ENCODE data around the gene GM2A. TPM values are rescaled to one million over a fixed set of nuclear protein-coding genes. Genes with fewer than 3 reads are reported as not detected.

The GM2A gene
- 15.0 TPM for polyA plus RNA-seq (2013, experiment 1 of 2)
- polyA plus RNA-seq (2013, experiment 2 of 2), result 15.6 TPM

GRCh38 chr5:151252762-151253604 lies at the start of gene GM2A:
TSS of gene GM2A (plus strand) at chr5:151253185. CDS start at chr5:151253217, 32 bp downstream.
- Histone ChIP-seq H2BK15ac (ENCODE audit: low read length) (no peak within 1 kb of the TSS), H3K4me3 (ENCODE audit: low read length in 2 of 2) (peak within 1 kb of the TSS; percentile 77 to 80), H3K4me2 (ENCODE audit: insufficient read depth, low read length, poor library complexity, severe bottlenecking) (peak within 1 kb of the TSS; percentile 53), H3K27ac (replicated peaks; ENCODE audit: low read length) (no peak within 1 kb of the TSS), H2BK12ac (ENCODE audit: low read length) (no peak within 1 kb of the TSS), H3K27me3 (ENCODE audit: control insufficient read depth in 3 of 3, insufficient read depth in 3 of 3, low read depth in 1 of 3, low read length in 3 of 3) (peaks cover 0 to 11% (median 0%) of the 10 kb centered on the region in 3 experiments), H4K91ac (ENCODE audit: low read depth, low read length, poor library complexity) (no peak within 1 kb of the TSS), H3K23ac (ENCODE audit: low read depth, low read length, poor library complexity) (peak within 1 kb of the TSS; percentile 49), H3K9me3 (replicated peaks in 1 of 2; ENCODE audit: control insufficient read depth in 2 of 2, insufficient read depth in 1 of 2, low read depth in 1 of 2, low read length in 2 of 2) (no peaks in the 10 kb centered on the region), H2BK5ac (ENCODE audit: low read length) (no peak within 1 kb of the TSS), H3K79me1 (ENCODE audit: low read depth, low read length) (peaks cover 2% of the 10 kb centered on the region), H3K4ac (ENCODE audit: low read length) (no peak within 1 kb of the TSS), H3K14ac (ENCODE audit: low read length) (no peak within 1 kb of the TSS), H2AK5ac (ENCODE audit: low read depth, low read length) (no peak within 1 kb of the TSS), H2AFZ (ENCODE audit: low read length) (peak within 1 kb of the TSS; percentile 97), H3K4me1 (ENCODE audit: control insufficient read depth in 2 of 2, insufficient read depth in 1 of 2, low read depth in 1 of 2, low read length in 2 of 2) (peaks cover 0 to 4% of the 10 kb centered on the region in 2 donors), H3K9ac (ENCODE audit: low read depth, low read length, poor library complexity) (peak within 1 kb of the TSS; percentile 24), H4K8ac (ENCODE audit: low read depth, low read length) (no peak within 1 kb of the TSS), H3K18ac (ENCODE audit: low read length) (peak within 1 kb of the TSS; percentile 73), H3K36me3 (replicated peaks in 1 of 2; ENCODE audit: control insufficient read depth in 2 of 2, insufficient read depth in 2 of 2, low read length in 2 of 2) (no peaks in the 10 kb centered on the region), H2BK120ac (ENCODE audit: low read depth, low read length) (no peak within 1 kb of the TSS)
- WGBS, 2 donors (ENCODE audit: extremely low coverage in 2 of 2, insufficient read length in 2 of 2, insufficient replicate concordance in 1 of 2), result no CpG with 5 or more reads among the region's 52 CpGs
- DNase-seq (ENCODE audit: low spot score), result peak; percentile 98

GRCh38 chr5:151204051-151204450 lies 48.9 kb upstream of the GM2A start:
- H2BK12ac ChIP-seq (ENCODE audit: low read length), result no peak overlapping the region
- H3K9me3 ChIP-seq (replicated peaks in 1 of 2; ENCODE audit: control insufficient read depth in 2 of 2, insufficient read depth in 1 of 2, low read depth in 1 of 2, low read length in 2 of 2), result no peaks in the 10 kb centered on the region
- H3K4me2 ChIP-seq (ENCODE audit: insufficient read depth, low read length, poor library complexity, severe bottlenecking), result no peak overlapping the region
- H2AK5ac ChIP-seq (ENCODE audit: low read depth, low read length), result no peak overlapping the region
- H3K27me3 ChIP-seq (ENCODE audit: control insufficient read depth in 3 of 3, insufficient read depth in 3 of 3, low read depth in 1 of 3, low read length in 3 of 3), result no peaks in the 10 kb centered on the region
- H3K23ac ChIP-seq (ENCODE audit: low read depth, low read length, poor library complexity), result no peak overlapping the region
- no peak for DNase-seq (ENCODE audit: low spot score)
- no peak overlapping the region for H2BK15ac ChIP-seq (ENCODE audit: low read length)
- H3K4me3 ChIP-seq (ENCODE audit: low read length in 2 of 2), result no peak overlapping the region
- H3K18ac ChIP-seq (ENCODE audit: low read length), result no peak overlapping the region
- H3K4me1 ChIP-seq (ENCODE audit: control insufficient read depth in 2 of 2, insufficient read depth in 1 of 2, low read depth in 1 of 2, low read length in 2 of 2), result no peaks in the 10 kb centered on the region
- no peak overlapping the region for H3K9ac ChIP-seq (ENCODE audit: low read depth, low read length, poor library complexity)
- no peak overlapping the region for H3K27ac ChIP-seq (replicated peaks; ENCODE audit: low read length)
- no peak overlapping the region for H4K91ac ChIP-seq (ENCODE audit: low read depth, low read length, poor library complexity)
- no peak overlapping the region for H2BK5ac ChIP-seq (ENCODE audit: low read length)
- H3K36me3 ChIP-seq (replicated peaks in 1 of 2; ENCODE audit: control insufficient read depth in 2 of 2, insufficient read depth in 2 of 2, low read length in 2 of 2), result no peaks in the 10 kb centered on the region
- no peak overlapping the region for H4K8ac ChIP-seq (ENCODE audit: low read depth, low read length)
- no peak overlapping the region for H2BK120ac ChIP-seq (ENCODE audit: low read depth, low read length)
- no peak overlapping the region for H3K4ac ChIP-seq (ENCODE audit: low read length)
- no peak overlapping the region for H3K14ac ChIP-seq (ENCODE audit: low read length)
- H2AFZ ChIP-seq (ENCODE audit: low read length), result no peak overlapping the region
- no peaks in the 10 kb centered on the region for H3K79me1 ChIP-seq (ENCODE audit: low read depth, low read length)
- no CpG with 5 or more reads among the region's 5 CpGs for WGBS, 2 donors (ENCODE audit: extremely low coverage in 2 of 2, insufficient read length in 2 of 2, insufficient replicate concordance in 1 of 2)

GRCh38 chr5:151205411-151205810 lies 47.6 kb upstream of the GM2A start:
- Histone ChIP-seq H2AK5ac (ENCODE audit: low read depth, low read length) (no peak overlapping the region), H3K4me3 (ENCODE audit: low read length in 2 of 2) (no peak overlapping the region), H3K18ac (ENCODE audit: low read length) (no peak overlapping the region), H2BK15ac (ENCODE audit: low read length) (no peak overlapping the region), H3K4ac (ENCODE audit: low read length) (no peak overlapping the region), H2AFZ (ENCODE audit: low read length) (no peak overlapping the region), H2BK12ac (ENCODE audit: low read length) (no peak overlapping the region), H3K9ac (ENCODE audit: low read depth, low read length, poor library complexity) (no peak overlapping the region), H3K79me1 (ENCODE audit: low read depth, low read length) (no peaks in the 10 kb centered on the region), H4K8ac (ENCODE audit: low read depth, low read length) (no peak overlapping the region), H3K4me2 (ENCODE audit: insufficient read depth, low read length, poor library complexity, severe bottlenecking) (no peak overlapping the region), H3K4me1 (ENCODE audit: control insufficient read depth in 2 of 2, insufficient read depth in 1 of 2, low read depth in 1 of 2, low read length in 2 of 2) (no peaks in the 10 kb centered on the region), H2BK120ac (ENCODE audit: low read depth, low read length) (no peak overlapping the region), H3K36me3 (replicated peaks in 1 of 2; ENCODE audit: control insufficient read depth in 2 of 2, insufficient read depth in 2 of 2, low read length in 2 of 2) (no peaks in the 10 kb centered on the region), H3K14ac (ENCODE audit: low read length) (no peak overlapping the region), H3K27me3 (ENCODE audit: control insufficient read depth in 3 of 3, insufficient read depth in 3 of 3, low read depth in 1 of 3, low read length in 3 of 3) (no peaks in the 10 kb centered on the region), H3K27ac (replicated peaks; ENCODE audit: low read length) (no peak overlapping the region), H3K9me3 (replicated peaks in 1 of 2; ENCODE audit: control insufficient read depth in 2 of 2, insufficient read depth in 1 of 2, low read depth in 1 of 2, low read length in 2 of 2) (no peaks in the 10 kb centered on the region), H4K91ac (ENCODE audit: low read depth, low read length, poor library complexity) (no peak overlapping the region), H3K23ac (ENCODE audit: low read depth, low read length, poor library complexity) (no peak overlapping the region), H2BK5ac (ENCODE audit: low read length) (no peak overlapping the region)
- no CpG with 5 or more reads among the region's 10 CpGs for WGBS, 2 donors (ENCODE audit: extremely low coverage in 2 of 2, insufficient read length in 2 of 2, insufficient replicate concordance in 1 of 2)
- no peak for DNase-seq (ENCODE audit: low spot score)

DNA sequence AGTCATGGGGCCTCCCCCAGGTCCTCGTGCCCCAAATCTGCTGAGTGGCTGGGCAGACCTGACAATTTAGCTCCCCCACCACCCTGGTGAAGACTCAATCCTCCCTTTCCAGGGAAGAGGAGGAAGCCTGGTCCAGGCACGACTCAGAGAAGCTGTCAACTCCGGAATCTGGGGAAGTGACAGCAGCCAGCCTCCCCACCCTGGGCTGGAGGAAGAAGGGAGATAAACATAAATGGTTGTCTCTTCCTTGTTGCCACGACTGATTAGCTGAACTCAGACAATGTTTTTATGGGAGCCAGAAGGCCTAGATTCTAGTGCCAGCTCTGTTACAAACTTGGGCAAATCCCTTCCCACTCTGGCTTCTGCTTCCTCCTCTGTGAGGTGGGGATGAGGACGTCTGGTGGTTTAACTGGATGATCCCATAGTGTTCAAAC lies 44.5 kb upstream of the GM2A start:
- Histone ChIP-seq H2BK5ac (ENCODE audit: low read length) (no peak overlapping the region), H3K36me3 (replicated peaks in 1 of 2; ENCODE audit: control insufficient read depth in 2 of 2, insufficient read depth in 2 of 2, low read length in 2 of 2) (no peaks in the 10 kb centered on the region), H2BK15ac (ENCODE audit: low read length) (no peak overlapping the region), H3K4me1 (ENCODE audit: control insufficient read depth in 2 of 2, insufficient read depth in 1 of 2, low read depth in 1 of 2, low read length in 2 of 2) (no peaks in the 10 kb centered on the region), H3K9ac (ENCODE audit: low read depth, low read length, poor library complexity) (no peak overlapping the region), H3K27me3 (ENCODE audit: control insufficient read depth in 3 of 3, insufficient read depth in 3 of 3, low read depth in 1 of 3, low read length in 3 of 3) (no peaks in the 10 kb centered on the region), H3K4me3 (ENCODE audit: low read length in 2 of 2) (no peak overlapping the region), H3K18ac (ENCODE audit: low read length) (no peak overlapping the region), H3K23ac (ENCODE audit: low read depth, low read length, poor library complexity) (no peak overlapping the region), H2BK12ac (ENCODE audit: low read length) (no peak overlapping the region), H3K14ac (ENCODE audit: low read length) (no peak overlapping the region), H4K8ac (ENCODE audit: low read depth, low read length) (no peak overlapping the region), H3K4ac (ENCODE audit: low read length) (no peak overlapping the region), H2AK5ac (ENCODE audit: low read depth, low read length) (no peak overlapping the region), H3K4me2 (ENCODE audit: insufficient read depth, low read length, poor library complexity, severe bottlenecking) (no peak overlapping the region), H4K91ac (ENCODE audit: low read depth, low read length, poor library complexity) (no peak overlapping the region), H2AFZ (ENCODE audit: low read length) (no peak overlapping the region), H2BK120ac (ENCODE audit: low read depth, low read length) (no peak overlapping the region), H3K9me3 (replicated peaks in 1 of 2; ENCODE audit: control insufficient read depth in 2 of 2, insufficient read depth in 1 of 2, low read depth in 1 of 2, low read length in 2 of 2) (no peaks in the 10 kb centered on the region), H3K79me1 (ENCODE audit: low read depth, low read length) (no peaks in the 10 kb centered on the region), H3K27ac (replicated peaks; ENCODE audit: low read length) (no peak overlapping the region)
- WGBS, 2 donors (ENCODE audit: extremely low coverage in 2 of 2, insufficient read length in 2 of 2, insufficient replicate concordance in 1 of 2), result no CpG with 5 or more reads among the region's 5 CpGs
- no peak for DNase-seq (ENCODE audit: low spot score)
